Upper lobe of left lung (tissue), 4 donors: ENCODE results near the gene POU2F3.

ENCODE experiments used
- POLR2A ChIP-seq, 4 donors: fragments of 450-650 bp; IDR thresholded peaks; one replicate each; pipeline ENCODE4 v1.5.1; 2016 to 2017; ENCODE audit warnings: antibody characterized with exemption in 4 of 4, mild to moderate bottlenecking in 2 of 4
- POLR2AphosphoS5 ChIP-seq, 2 donors: sonication (generic); formaldehyde crosslinking; IDR thresholded peaks; one replicate each; pipeline ENCODE4 v1.5.1; 2017; ENCODE audit warnings: antibody characterized with exemption in 2 of 2
- TF ChIP-seq, protein P1 (sequence below), 6 experiments: fragments of 450-650 bp in 4 of 6; fragments of 200-600 bp in 2 of 6; sonication (generic) in 2 of 6; IDR thresholded peaks; one replicate each; pipeline ENCODE4 v1.5.1; 2016 to 2019; ENCODE audit warnings: antibody characterized with exemption in 6 of 6

DNA sequence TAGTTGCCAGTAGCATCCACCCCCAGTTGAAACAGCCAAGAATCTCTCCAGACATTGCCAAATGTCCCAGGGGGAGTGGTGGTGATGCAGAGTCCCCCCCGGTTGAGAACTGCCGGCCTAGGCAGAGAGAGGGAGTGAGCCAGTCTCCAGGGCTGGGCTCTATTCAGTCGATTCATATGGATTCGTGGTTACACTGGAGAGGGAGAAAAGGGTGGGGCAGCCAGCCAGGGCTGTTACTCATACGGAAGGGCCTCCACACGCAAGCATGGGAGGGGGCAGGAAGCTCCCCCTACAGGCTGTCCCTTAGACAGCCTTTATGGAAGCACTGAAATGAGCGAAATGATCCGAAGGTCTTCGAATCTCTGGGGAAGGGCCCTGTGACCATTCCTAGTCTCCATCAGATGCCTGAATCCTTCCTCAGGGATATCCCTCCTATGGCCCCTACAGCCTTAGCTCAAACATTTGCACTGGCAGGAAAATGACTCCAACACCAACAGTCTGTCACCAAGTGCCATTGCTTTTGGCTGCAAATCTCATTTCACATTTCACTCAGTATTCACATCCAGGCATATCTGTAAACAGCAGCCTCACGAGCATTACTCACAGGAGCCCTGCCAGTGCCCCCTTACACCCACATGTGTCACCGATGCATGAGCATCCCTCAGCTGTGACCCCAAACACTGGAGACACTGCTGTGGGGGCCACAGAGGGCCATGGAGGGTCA is 66.7 kb downstream of the POU2F3 start:
- TF ChIP-seq POLR2AphosphoS5 (IDR thresholded peaks at IDR 0.05) (no peak), POLR2A (IDR thresholded peaks at IDR 0.05) (no peak)
- TF ChIP-seq, protein P1, sequence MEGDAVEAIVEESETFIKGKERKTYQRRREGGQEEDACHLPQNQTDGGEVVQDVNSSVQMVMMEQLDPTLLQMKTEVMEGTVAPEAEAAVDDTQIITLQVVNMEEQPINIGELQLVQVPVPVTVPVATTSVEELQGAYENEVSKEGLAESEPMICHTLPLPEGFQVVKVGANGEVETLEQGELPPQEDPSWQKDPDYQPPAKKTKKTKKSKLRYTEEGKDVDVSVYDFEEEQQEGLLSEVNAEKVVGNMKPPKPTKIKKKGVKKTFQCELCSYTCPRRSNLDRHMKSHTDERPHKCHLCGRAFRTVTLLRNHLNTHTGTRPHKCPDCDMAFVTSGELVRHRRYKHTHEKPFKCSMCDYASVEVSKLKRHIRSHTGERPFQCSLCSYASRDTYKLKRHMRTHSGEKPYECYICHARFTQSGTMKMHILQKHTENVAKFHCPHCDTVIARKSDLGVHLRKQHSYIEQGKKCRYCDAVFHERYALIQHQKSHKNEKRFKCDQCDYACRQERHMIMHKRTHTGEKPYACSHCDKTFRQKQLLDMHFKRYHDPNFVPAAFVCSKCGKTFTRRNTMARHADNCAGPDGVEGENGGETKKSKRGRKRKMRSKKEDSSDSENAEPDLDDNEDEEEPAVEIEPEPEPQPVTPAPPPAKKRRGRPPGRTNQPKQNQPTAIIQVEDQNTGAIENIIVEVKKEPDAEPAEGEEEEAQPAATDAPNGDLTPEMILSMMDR (IDR thresholded peaks at IDR 0.05), result no peak
